Gastrocnemius medialis (tissue), 4 donors: ENCODE data around the gene GPRIN2. TPM values are rescaled to one million over a fixed set of nuclear protein-coding genes. Genes with fewer than 3 reads are reported as not detected.

Experiments used
- ATAC-seq, 2 donors: fragments of 150-250 bp; one replicate each; pipeline ENCODE4 v1.9.1; 2016
- DNase-seq, 2 donors: peaks; one replicate each; pipeline ENCODE4 v3.0.0-alpha.2; 2019
- H3K27ac ChIP-seq, 4 donors: fragments of 200-600 bp; sonication (generic); 1 replicate in 1 of 4; 2 replicates in 3 of 4; pipeline ENCODE4 v1.5.1; 2016 to 2018; ENCODE audit warnings: mild to moderate bottlenecking in 2 of 4, moderate library complexity in 1 of 4
- H3K27me3 ChIP-seq, 3 donors: fragments of 200-600 bp; sonication (generic) in 2 of 3; 1 replicate in 1 of 3; 2 replicates in 2 of 3; pipeline versions ENCODE4 v1.5.1 to v1.6.0; 2016 to 2019; ENCODE audit warnings: mild to moderate bottlenecking in 1 of 3, moderate library complexity in 1 of 3
- H3K36me3 ChIP-seq, 2 donors: fragments of 200-600 bp; sonication (generic) in 1 of 2; one replicate each; pipeline ENCODE4 v1.5.1; 2017 to 2018
- H3K4me1 ChIP-seq, 2 donors: fragments of 200-600 bp; sonication (generic) in 1 of 2; one replicate each; pipeline ENCODE4 v1.5.1; 2016 to 2017; ENCODE audit warnings: mild to moderate bottlenecking in 2 of 2
- H3K4me3 ChIP-seq, 4 donors: fragments of 200-600 bp; sonication (generic) in 3 of 4; 1 replicate in 1 of 4; 2 replicates in 3 of 4; pipeline ENCODE4 v1.5.1; 2016 to 2019; ENCODE audit warnings: mild to moderate bottlenecking in 2 of 4
- H3K9me3 ChIP-seq, 3 donors: fragments of 200-600 bp; sonication (generic) in 2 of 3; 1 replicate in 1 of 3; 2 replicates in 2 of 3; pipeline ENCODE4 v1.5.1; 2016 to 2019
- CTCF ChIP-seq, 5 experiments: fragments of 450-650 bp in 3 of 5; fragments of 200-600 bp in 2 of 5; sonication (generic) in 2 of 5; IDR thresholded peaks in 4 of 5; conservative IDR thresholded peaks in 1 of 5; 1 replicate in 4 of 5; 2 replicates in 1 of 5; pipeline ENCODE4 v1.5.1; 2016 to 2019; ENCODE audit warnings: antibody characterized with exemption in 5 of 5, mild to moderate bottlenecking in 3 of 5, moderate library complexity in 3 of 5
- POLR2A ChIP-seq, 2 donors: fragments of 450-650 bp; IDR thresholded peaks; one replicate each; pipeline ENCODE4 v1.6.1; 2017; ENCODE audit warnings: antibody characterized with exemption in 2 of 2, mild to moderate bottlenecking in 2 of 2, moderate library complexity in 2 of 2
- in situ Hi-C, 4 donors: fragments of 200-750 bp; cut with MboI; loops; one replicate each; pipeline versions ENCODE4 v1.15.0 to v1.8.0; 2017; ENCODE audit warnings: low sequenced_read_pairs in 4 of 4
- intact Hi-C: fragments of 100-400 bp; cut with DNase I; formaldehyde crosslinking; loops from one replicate; pipeline ENCODE4 v1.15.1; 2023; ENCODE audit warnings: low total_unique reads
- total RNA-seq, 4 donors: library from RNA; depleted of rRNA; stranded (reverse); fragments of >200 nt; gene quantifications; one replicate each; pipeline versions ENCODE4 v1.1.0 to v1.2.3, GENCODE V29; 2016

The GPRIN2 gene
- total RNA-seq, 4 donors from 2014 or later = not detected

GRCh38 chr10:46526682-46527038 is 29.8 kb downstream of the GPRIN2 start:
- no peak overlapping the region for H3K27ac ChIP-seq
- intact Hi-C loops (no loop called here), in situ Hi-C loops (no loop called here)
- H3K4me1 ChIP-seq = no peaks in the 10 kb centered on the region
- peak in 1 of 2 donors; percentile 10 for DNase-seq
- no peak for TF ChIP-seq POLR2A (IDR thresholded peaks at IDR 0.05)
- TF ChIP-seq CTCF (IDR thresholded peaks at IDR 0.05 in 4 of 5, conservative IDR thresholded peaks at IDR 0.05 in 1 of 5) = no peak
- peaks cover 0 to 7% (median 0%) of the 10 kb centered on the region in 3 donors for H3K27me3 ChIP-seq
- no peaks in the 10 kb centered on the region for H3K9me3 ChIP-seq
- ATAC-seq = no peak
- H3K36me3 ChIP-seq = no peaks in the 10 kb centered on the region
- H3K4me3 ChIP-seq = no peak overlapping the region

GRCh38 chr10:46525824-46526681 is 30.4 kb downstream of the GPRIN2 start:
- no peak for ATAC-seq
- no peaks in the 10 kb centered on the region for H3K36me3 ChIP-seq
- no peaks in the 10 kb centered on the region for H3K9me3 ChIP-seq
- intact Hi-C loops = no loop called here
- TF ChIP-seq POLR2A (IDR thresholded peaks at IDR 0.05) = no peak
- no peak for TF ChIP-seq CTCF (IDR thresholded peaks at IDR 0.05 in 4 of 5, conservative IDR thresholded peaks at IDR 0.05 in 1 of 5)
- no peak overlapping the region for H3K4me3 ChIP-seq
- H3K27me3 ChIP-seq = peaks cover 0 to 7% (median 0%) of the 10 kb centered on the region in 3 donors
- H3K4me1 ChIP-seq = no peaks in the 10 kb centered on the region
- DNase-seq = no peak
- no peak overlapping the region for H3K27ac ChIP-seq
- in situ Hi-C loops = no loop called here

- Histone ChIP-seq H3K27ac (no peak overlapping the region), H3K36me3 (no peaks in the 10 kb centered on the region), H3K9me3 (no peaks in the 10 kb centered on the region), H3K27me3 (peaks cover 0 to 5% (median 0%) of the 10 kb centered on the region in 3 donors), H3K4me3 (no peak overlapping the region), H3K4me1 (no peaks in the 10 kb centered on the region)
- ATAC-seq = no peak
- in situ Hi-C loops (no loop called here), intact Hi-C loops (no loop called here)
- TF ChIP-seq POLR2A (IDR thresholded peaks at IDR 0.05) (no peak), CTCF (IDR thresholded peaks at IDR 0.05 in 4 of 5, conservative IDR thresholded peaks at IDR 0.05 in 1 of 5) (no peak)
- DNase-seq = peak in 1 of 2 donors; percentile 4
These were observed 31.2 kb downstream of the GPRIN2 start for GRCh38 chr10:46525177-46525823.

GRCh38 chr10:46524472-46525176 is 31.8 kb downstream of the GPRIN2 start:
- no peak for TF ChIP-seq POLR2A (IDR thresholded peaks at IDR 0.05)
- no peak for TF ChIP-seq CTCF (IDR thresholded peaks at IDR 0.05 in 4 of 5, conservative IDR thresholded peaks at IDR 0.05 in 1 of 5)
- Histone ChIP-seq H3K4me1 (no peaks in the 10 kb centered on the region), H3K36me3 (no peaks in the 10 kb centered on the region), H3K9me3 (no peaks in the 10 kb centered on the region), H3K27me3 (peaks cover 0 to 2% (median 0%) of the 10 kb centered on the region in 3 donors), H3K27ac (no peak overlapping the region), H3K4me3 (no peak overlapping the region)
- no peak for ATAC-seq
- peak in 1 of 2 donors; percentile 7 for DNase-seq
- intact Hi-C loops (no loop called here), in situ Hi-C loops (loop anchor here in 1 of 4 donors (25.0 kb wide), 1 partner anchor 1688 kb away; no protein-coding TSS in a partner anchor)
